HG03469 (cell line): Measurements from ENCODE around the gene CFAP100.

Experiments used
- ATAC-seq: cut with Tn5 transposase; IDR thresholded peaks from one replicate; pipeline ENCODE4 v1.9.1; 2021; ENCODE audit warnings: mild to moderate bottlenecking, moderate library complexity, moderate number of reproducible peaks; ENCODE audit not compliant: unreplicated experiment

Gene CFAP100

DNA sequence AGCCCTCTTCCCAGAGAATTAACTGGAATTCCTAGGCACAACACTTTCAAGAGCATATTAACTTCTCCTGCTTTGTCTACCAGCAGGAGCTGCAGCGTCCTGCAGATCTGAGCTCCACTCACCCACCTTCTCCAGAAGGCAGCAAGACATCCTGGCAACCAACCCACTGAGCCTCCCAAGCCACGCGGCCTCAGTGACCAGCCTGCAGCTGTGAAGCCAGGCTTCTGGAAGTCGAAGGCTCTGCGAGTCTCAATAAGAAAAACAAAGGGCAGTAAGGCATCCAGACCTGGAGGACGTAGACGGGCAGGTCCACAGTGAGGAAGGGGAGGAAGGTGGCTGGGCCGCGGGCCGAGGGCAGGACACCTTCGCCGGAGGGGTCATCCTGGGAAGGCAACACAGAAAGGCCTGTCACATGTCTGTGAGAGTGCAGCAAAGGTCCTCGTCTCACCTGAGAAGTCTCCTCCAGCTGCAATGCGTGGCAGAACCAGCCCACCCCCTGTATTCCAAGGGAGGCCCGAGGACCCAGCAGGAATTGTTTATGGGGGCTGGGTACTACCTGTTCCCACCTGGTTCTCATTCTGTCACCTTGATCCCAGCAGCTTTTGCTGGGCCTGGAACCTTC lies 44.7 kb downstream of the CFAP100 start:
- no peak for ATAC-seq

GRCh38 chr3:126439968-126440708 lies 45.4 kb downstream of the CFAP100 start:
- no peak for ATAC-seq

GRCh38 chr3:126440709-126440995 lies 45.9 kb downstream of the CFAP100 start:
- no peak for ATAC-seq

- ATAC-seq, result no peak
Measured at GRCh38 chr3:126441256-126441880, 46.7 kb downstream of the CFAP100 start.

DNA sequence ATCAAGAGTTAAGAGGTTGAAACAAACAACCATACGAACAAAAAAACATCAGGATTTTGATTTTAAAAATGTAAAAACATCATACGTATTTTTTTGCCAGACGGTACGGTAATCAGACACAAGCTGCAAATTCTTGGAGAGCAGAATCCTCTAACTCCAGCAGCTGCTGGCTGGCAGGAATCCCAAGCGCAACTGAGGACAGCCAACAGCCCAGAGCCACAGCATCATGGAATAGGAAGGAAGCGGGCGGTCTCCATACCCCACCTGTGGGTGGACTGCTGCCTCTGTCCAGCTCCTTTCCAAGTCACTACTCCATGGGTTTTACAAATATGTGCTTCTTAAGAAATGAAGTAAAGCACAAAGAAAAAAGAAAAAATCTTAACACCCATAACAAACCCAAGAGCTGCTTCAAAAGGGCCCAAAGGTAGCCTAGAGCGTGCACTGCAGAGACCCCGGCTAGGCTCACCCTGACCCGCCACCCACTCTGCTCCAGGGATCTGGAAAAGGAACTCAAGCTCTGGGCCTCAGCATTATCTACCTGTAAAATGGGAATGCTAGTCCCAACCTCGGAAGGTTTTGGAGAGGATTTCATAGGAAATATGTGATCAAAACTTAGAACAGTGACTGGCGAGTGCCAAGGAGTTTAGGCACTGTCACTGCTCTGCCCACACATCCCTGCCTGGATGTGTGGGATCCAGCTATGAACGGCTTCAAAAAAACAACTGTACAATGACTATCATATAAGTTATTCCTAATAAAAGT lies 47.6 kb downstream of the CFAP100 start:
- no peak for ATAC-seq

DNA sequence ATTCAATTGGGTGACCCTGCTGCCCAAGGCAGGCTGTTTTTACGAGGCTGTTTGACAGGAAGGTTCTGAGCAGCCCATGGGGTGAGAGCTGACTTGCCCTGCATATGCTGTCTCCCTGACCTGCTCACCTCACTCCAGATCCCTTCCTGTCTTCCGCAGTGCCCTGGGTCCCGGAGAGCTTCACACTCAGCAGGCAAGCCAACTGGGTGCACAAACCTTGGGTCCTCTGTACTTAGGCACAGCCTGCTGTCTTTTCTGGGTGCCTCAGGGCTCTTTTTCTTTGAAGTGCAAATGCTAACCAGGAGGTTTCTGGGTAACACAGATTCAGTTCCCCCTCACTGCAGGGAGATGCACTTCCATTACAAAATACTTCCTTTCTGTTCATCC lies 48.1 kb downstream of the CFAP100 start:
- no peak for ATAC-seq

- no peak for ATAC-seq
Measured at GRCh38 chr3:126445506-126445905, 50.8 kb downstream of the CFAP100 start.

DNA sequence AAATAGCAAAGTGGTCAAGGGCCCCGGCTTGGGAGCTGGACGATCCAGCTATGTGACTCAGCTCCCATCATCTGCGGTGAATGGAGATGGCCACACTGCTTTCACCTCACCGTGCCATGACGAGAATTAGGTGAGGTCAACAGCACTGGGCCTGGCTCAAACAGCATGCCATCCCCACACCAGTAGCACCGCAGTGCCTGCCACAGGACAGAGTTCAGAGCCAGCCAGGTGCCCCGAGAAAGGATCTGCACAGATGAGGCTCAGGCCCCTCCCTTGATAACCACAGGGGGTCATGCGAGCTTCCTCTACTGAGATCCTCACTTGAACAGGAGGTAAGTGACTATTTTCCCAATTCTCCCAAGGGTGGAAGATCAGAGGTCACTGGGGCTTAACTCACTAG lies 51.6 kb downstream of the CFAP100 start:
- no peak for ATAC-seq

- ATAC-seq, result no peak
Measured at GRCh38 chr3:126446791-126447190, 52.1 kb downstream of the CFAP100 start.

DNA sequence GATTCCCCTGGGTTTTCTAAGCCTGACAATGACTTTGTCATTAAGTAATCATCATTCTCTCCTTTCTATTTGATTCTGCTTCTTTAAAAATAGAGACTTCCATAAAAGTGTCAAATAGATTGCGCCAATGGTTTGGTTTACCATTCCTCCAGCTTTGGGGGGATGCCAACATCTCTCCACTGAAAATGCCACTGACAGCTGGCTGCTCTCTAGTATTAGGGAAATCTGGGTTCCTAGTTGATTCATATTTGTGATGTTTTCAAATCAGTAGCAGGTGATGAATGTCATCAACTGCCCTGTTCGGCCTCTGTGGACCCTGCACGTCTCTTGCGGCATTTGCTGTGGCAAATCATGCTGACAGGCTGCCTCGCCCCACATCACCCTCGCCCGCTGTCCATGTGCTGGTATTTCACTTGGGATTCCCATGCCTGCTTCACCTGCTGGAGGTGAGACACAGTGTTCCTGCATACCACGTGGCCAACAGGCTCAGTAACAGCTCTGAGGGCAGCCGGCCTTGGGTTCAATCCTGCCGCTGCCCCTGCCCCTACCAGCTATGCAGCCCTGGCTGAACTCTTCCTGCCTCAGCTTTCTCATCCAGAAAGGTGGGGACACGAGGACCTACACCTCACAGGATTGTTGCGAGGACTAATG lies 52.9 kb downstream of the CFAP100 start:
- ATAC-seq, result no peak

GRCh38 chr3:126448136-126448892 lies 53.6 kb downstream of the CFAP100 start:
- no peak for ATAC-seq

GRCh38 chr3:126448893-126449180 lies 54.1 kb downstream of the CFAP100 start:
- no peak for ATAC-seq

DNA sequence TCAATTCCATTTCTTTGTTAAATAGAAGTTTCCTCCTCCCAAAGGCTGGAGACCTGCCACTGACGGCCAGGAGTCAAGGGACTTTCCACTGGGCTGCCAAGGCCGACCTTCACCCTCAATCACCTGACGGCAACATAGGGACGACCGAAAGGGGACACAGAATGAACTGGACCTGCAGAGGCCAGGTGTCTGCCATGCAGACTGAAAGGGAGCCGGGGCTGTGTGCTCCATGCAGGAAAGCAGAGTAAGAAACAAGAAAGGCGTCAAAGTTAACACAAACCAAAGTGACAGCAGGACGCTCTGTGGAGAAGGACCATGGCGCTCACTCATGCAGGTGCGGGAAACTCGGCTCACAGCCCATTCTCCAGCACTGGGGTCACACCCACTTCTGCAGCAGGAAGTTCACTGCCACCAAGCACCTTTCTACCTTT lies 54.9 kb downstream of the CFAP100 start:
- no peak for ATAC-seq

- ATAC-seq, result no peak
Measured at GRCh38 chr3:126450219-126450618, 55.5 kb downstream of the CFAP100 start.

DNA sequence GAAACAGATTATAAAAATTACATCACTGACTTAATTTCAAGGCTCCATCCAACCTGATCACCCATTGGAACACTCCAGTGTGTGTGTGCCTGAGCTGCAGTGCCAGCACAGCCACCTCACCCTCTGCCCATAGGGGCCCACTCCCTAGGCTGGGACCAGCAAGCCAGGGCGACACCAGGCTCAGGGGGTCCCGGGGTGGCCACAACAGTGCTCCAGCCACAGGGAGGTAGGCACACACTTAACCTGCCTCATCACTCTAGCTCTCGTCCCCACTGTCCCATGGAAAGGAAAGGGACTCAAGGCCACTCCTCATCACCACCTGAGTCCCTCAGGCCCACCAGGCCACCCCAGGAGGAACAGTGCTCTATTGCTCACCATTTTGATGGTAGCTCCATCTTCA lies 56.0 kb downstream of the CFAP100 start:
- ATAC-seq, result no peak

DNA sequence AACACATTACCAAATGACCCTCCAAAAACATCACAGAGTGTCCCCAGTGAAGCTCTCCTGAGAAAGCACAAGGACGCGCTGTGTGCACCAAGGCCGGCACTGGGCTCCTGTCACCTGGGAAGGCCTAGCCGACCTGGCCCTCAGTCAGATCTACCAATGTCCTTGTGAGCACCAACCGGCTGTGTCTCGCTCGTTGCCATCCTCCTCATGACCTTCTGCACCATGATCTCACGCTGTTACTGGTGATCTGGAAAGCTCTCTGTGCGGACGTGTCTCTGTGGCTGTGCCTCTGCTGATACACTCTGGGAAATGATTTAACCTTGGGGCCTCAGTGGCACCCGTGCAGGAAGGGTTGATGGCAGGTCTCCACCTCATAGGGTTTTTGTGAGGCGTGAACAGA lies 56.8 kb downstream of the CFAP100 start:
- no peak for ATAC-seq

DNA sequence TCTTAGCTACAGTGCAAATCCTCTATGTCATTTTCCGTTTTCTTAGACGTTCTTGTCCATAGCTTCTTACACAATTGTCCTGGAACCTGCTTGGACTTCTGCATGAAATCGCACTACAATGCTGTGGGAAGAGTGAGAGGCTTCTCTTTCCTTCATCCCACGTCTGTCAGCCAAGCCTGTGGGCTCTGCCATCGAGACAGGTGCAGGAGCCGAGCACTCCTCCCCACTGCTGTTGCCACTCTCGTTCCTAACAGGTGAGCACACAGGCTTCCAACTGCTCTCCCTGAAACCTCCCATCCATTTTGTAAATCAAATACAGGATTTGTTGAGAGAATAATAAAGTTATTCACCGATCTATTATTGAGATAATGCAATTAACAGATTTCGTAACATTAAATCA lies 57.5 kb downstream of the CFAP100 start:
- ATAC-seq, result no peak

DNA sequence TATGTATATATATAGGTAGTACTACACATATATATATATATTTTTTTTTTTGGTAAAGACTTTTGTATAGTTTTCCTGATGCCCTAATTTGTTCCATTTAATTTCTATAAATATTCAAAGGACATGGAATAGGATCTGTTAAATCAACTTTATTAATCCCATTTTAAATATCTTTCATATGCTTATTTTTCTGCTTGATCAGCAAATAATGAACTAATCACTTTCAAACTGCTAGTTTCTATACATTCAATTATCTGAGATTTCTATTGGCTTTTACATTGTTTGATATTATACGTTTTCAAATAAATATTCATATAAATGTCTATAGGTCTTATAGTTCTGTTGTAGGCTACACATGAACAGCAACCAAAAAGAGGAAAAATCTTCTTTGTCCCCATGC lies 59.3 kb downstream of the CFAP100 start:
- no peak for ATAC-seq

DNA sequence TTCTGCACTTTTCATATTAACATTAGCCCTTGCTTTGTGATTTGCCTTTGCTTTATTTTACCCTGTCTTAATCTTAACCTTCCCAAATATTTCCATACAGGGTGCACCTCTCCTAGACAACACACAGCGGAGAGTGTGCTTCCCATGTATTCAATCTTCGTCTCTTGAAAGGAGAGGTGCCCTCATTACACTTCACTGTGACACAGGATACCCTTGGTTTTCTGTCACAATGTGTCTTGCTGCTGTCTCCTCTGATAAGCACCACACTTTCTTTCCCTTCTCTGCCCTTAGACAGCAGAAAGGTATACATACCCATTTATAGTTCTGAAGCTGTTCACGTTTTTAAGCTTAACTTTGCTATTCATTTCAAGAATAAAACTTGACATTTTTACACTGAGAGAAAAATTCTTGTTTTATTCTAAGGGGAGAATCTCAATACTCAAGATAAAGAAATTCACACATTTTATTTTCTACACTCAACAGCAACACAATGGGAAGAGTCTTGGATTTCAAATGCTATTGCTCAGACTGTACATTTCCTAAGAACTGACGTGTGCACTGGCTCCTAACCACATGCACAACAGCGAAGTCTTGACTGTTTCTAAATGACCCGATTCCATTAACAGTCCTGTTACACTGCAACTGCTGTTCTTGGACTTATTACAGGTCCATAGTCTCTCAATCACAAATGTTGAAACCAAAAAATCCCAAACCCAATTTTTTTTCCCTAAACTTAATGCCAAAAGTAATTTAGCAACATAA lies 59.9 kb downstream of the CFAP100 start:
- no peak for ATAC-seq

- no peak for ATAC-seq
Measured at GRCh38 chr3:126456211-126456610, 61.5 kb downstream of the CFAP100 start.
